ENCODE results near the gene HRNR. TPM values are rescaled to one million over a fixed set of nuclear protein-coding genes. Genes with fewer than 3 reads are reported as not detected.
"Not testable (repeated sequence)": the region's sequence is repeated elsewhere in the genome, so short reads cannot be mapped to it uniquely, and the experiment has no call there.

The HRNR gene
- not detected in 2 replicates for total RNA-seq (2014; rRNA removed; shearing (Covaris generic))

- DNase-seq (ENCODE audit: low read depth), result no peak
These were observed at the start of gene HRNR for GRCh38 chr1:152224093-152224492. HRNR (minus strand) TSS chr1:152224193; CDS start chr1:152223253, 940 bp downstream.

DNA sequence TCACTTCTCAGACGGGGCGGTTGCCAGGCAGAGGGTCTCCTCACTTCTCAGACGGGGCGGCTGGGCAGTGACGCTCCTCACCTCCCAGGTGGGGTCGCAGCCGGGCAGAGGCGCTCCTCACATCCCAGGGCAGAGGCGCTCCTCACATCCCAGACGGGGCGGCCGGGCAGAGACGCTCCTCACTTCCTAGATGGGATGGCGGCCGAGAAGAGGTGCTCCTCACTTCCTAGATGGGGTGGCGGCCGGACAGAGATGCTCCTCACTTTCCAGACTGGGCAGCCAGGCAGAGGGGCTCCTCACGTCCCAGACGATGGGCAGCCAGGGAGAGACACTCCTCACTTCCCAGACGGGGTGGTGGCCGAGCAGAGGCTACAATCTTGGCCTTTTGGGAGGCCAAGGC lies 32.4 kb upstream of the HRNR start:
- DNase-seq (ENCODE audit: low read depth), result not testable (repeated sequence)

GRCh38 chr1:152252157-152252556 lies 28.2 kb upstream of the HRNR start:
- DNase-seq (ENCODE audit: low read depth), result no peak

- DNase-seq (ENCODE audit: low read depth), result peak; percentile 22
These were observed 27.4 kb upstream of the HRNR start for GRCh38 chr1:152251391-152251790.

DNA sequence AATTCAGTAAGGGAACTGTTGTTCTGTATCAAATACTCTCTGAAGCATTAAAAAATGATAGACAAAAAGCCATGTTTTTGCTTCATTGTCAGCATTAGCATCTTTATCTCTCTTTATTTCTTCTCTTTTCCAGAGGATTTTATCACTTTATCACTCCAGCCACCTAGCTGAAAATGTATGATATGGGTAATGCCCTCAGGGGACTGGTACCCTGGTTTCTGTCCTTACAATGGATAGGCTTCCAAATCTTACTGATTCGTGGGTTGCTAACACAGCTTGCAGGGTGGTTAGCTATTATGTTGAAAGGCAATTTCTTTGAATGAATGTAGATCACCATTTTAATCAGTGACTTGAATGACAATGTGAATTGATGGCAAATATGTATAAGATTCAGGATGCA lies 23.3 kb upstream of the HRNR start:
- DNase-seq (ENCODE audit: low read depth), result no peak

- peak; percentile 71 for DNase-seq (ENCODE audit: low read depth)
These were observed 20.7 kb upstream of the HRNR start for GRCh38 chr1:152244576-152245273.

DNA sequence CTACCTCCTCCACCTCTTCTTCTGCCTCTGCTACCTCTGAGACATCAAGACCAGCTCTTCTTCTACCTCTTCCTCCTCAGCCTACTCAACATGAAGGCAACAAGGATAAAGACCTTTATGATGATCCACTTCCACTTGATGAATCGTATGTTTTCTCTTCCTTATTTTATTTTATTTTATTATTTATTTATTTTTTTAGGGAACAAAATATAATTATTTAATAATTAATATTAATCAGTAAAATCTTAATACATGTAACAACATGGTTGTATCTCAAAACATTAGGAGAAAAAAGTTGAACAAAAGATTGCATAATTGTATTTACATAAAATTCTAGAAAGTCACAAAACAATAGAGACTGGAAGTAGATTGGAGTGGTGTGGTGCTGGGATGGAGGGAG lies 13.1 kb upstream of the HRNR start:
- DNase-seq (ENCODE audit: low read depth), result no peak

- peak; percentile 44 for DNase-seq (ENCODE audit: low read depth)
These were observed 4.8 kb upstream of the HRNR start for GRCh38 chr1:152228831-152229230.

DNA sequence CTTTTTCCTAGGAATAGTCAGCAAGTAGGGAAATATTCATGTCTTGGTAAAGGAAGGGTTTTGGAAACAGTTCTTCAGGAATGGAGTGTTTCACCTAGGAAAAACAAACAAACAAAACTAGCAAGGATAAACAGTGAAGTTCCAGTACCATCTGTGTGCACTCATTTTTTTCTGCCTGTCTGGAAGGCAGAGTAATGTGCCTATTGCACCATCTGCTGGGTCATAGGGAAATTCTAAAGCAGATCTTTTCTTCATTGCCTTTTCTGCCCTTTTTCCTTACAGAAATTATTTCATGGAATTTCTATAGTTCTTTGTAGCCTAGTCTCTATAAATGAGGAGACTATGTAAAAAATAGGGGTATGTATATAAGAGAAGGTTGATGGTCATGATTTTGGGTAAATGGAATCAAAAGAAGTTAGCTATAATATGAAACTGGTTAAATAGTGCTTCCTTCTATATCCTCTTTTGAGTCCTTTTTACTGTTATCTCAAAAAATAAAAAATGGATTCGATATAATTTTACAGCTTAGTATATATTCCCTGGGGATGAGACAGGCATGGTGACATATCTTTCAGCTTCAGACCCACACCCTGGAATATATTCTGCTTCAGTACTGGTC lies 3.4 kb upstream of the HRNR start:
- DNase-seq (ENCODE audit: low read depth), result peak; percentile 12

- DNase-seq (ENCODE audit: low read depth), result no peak
These were observed 1.7 kb upstream of the HRNR start for GRCh38 chr1:152225678-152226077.

DNA sequence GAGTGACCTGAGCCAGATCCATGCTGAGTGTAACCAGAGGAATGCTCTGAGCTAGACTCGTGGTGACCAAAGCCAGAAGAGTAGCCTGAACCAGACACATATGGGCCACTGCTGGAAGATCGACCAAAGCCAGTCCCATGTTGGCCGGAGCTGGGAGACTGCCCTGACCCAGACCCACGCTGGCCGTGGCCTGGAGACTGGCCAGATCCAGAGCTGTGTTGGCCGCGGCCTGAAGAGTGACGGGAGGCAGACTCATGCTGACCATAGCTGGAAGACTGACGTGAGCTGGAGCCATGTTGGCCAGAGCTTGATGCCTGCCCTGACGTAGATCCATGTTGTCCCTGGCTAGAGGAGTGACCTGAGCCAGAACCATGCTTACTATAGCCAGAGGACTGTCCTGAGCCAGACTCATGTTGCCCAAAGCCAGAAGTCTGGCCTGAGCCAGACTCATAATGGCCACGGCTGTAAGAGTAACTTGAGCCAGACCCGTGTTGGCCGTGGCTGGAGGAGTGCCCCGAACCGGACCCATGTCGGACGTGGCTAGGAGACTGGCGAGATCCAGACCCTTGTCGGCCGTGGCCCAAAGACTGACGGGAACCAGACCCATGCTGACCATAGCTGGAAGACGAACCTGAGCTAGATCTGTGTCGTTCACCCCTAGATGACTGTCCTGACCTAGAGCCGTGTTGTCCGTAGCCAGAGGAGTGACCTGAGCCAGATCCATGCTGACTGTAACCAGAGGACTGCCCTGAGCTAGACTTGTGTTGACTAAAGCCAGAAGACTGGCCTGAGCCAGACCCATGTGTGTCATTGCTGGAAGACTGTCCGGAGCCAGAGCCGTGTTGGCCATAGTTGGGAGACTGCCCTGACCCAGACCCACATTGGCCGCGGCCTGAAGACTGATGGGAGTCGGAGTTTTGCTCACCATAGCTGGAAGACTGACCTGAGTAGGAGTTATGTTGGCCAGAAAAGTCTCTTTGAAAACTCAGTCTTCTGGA lies 3.5 kb downstream of the HRNR start:
- DNase-seq (ENCODE audit: low read depth), result no peak

DNA sequence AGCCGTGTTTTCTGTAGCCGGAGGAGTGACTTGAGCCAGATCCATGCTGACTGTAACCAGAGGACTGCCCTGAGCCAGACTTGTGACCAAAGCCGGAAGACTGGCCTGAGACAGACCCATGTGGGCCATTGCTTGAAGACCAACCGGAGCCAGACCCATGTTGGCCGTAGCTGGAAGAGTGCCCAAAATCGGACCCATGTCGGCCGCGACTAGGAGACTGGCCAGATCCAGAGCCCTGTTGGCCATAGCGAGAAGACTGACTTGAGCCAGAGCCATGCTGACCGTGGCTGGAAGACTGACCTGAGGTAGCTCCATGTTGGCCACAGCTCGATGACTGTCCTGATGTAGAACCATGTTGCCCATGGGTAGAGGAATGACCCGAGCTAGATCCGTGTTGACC lies 4.6 kb downstream of the HRNR start:
- DNase-seq (ENCODE audit: low read depth), result not testable (repeated sequence)

- DNase-seq (ENCODE audit: low read depth), result no peak
These were observed 5.1 kb downstream of the HRNR start for GRCh38 chr1:152218762-152219436.

DNA sequence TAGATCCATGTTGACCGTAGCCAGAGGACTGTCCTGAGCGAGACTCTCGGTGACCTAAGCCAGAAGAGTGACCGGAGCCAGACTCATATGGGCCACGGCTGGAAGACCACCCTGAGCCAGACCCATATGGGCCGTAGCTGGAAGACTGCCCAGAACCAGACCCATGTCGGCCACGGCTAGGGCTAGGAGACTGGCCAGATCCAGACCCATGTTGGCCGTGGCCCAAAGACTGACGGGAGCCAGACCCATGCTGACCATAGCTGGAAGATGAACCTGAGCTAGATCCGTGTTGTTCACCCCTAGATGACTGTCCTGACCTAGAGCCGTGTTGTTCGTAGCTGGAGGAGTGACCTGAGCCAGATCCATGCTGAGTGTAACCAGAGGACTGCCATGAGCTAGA lies 8.4 kb downstream of the HRNR start:
- not testable (repeated sequence) for DNase-seq (ENCODE audit: low read depth)

DNA sequence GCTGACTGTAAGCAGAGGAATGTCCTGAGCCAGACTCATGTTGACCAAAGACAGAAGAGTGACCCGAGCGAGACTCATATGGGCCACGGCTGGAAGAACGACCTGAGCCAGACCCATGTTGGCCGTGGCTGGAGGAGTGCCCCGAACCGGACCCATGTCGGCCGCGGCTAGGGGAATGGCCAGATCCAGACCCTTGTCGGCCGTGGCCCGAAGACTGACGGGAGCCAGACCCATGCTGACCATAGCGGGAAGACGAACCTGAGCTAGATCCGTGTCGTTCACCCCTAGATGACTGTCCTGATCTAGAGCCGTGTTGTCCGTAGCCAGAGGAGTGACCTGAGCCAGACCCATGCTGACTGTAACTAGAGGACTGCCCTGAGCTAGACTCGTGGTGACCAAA lies 9.1 kb downstream of the HRNR start:
- not testable (repeated sequence) for DNase-seq (ENCODE audit: low read depth)

DNA sequence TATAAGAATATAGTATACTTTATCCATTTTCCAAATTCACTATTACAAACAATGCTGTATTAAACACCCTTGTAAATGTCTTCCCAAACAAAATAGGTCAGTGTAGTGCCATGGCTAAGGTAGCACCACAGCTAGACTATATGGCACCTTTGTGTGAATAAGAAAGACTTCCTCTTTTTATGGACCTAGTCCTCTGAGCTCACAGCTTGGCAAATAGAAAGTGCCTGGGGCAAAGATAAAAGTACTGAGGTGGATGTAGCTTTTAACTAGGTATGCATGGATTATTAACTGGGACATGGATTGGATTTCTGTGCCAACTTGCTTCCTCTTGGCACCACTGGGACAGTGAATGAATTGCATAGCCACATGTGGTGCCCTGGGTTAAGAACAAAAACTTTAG lies 25.0 kb downstream of the HRNR start:
- no peak for DNase-seq (ENCODE audit: low read depth)

DNA sequence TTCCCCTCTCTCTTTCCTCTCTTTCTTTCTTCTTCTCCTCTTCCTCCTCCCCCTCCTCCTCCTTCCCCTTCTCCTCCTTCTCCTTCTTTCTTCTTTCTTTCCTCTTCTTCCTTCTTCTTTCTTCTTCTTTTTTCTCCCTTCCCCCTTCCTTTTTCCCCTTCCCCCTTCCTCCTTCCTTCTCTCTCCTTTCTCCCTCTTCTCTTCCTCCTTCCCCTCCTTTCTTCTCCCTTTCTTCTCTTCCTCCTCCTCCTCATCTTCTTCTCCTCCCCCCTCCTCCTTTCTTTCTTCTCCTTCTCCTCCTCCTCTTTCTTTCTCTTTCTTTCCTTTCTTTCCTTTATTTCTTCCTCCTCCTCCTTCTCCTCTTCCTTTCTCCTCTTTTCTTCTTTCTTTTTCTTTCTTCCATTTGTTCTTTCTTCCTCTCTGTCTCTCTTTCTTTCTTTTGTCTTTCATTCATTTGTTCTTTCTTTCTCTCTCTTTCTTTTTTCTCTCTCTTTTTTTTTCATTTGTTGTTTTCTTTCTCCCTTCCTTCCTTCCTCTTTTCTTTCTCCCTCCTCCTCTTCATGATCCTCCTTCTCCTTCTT lies 26.5 kb downstream of the HRNR start:
- no peak for DNase-seq (ENCODE audit: low read depth)

DNA sequence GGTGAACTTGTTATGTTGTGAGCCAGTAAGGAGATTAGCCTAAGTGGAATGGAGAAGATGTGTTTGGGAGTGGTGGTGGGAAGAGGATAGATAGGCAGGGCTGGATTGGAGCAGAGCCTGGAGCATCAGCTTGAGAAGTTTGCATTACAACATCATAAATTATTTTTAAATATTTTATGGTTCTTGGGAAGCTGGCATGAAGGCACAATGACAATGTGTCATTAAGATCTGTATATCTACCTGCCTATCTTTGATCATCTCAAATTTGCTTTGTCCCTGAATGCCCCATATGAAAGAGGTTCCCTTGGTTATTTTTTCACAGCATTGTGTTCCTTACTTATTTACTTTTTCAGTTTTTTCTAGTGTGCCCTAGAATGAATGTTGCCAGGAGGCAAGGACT lies 32.3 kb downstream of the HRNR start:
- DNase-seq (ENCODE audit: low read depth), result no peak

DNA sequence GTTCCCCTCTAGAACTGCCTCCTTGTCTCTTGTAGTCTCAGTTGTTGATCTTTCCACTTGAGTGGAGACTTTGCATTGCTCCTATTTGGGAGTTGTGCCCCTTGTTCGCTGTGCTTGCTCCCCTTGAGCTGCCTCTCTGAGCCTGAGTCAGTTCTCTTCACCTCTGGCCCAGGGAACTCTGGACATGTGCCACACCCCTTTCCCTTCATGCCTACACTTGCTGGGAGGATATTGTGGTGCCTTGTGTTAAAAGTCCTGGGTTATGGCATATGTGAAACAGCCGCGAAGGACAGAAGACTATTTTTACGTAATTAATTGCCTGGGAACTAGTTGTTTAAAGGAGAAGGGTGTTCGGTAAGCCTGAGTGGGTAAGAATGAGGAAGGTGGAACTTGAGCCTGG lies 32.7 kb downstream of the HRNR start:
- no peak for DNase-seq (ENCODE audit: low read depth)

- DNase-seq (ENCODE audit: low read depth), result peak; percentile 22
These were observed 33.4 kb downstream of the HRNR start for GRCh38 chr1:152190589-152190988.

DNA sequence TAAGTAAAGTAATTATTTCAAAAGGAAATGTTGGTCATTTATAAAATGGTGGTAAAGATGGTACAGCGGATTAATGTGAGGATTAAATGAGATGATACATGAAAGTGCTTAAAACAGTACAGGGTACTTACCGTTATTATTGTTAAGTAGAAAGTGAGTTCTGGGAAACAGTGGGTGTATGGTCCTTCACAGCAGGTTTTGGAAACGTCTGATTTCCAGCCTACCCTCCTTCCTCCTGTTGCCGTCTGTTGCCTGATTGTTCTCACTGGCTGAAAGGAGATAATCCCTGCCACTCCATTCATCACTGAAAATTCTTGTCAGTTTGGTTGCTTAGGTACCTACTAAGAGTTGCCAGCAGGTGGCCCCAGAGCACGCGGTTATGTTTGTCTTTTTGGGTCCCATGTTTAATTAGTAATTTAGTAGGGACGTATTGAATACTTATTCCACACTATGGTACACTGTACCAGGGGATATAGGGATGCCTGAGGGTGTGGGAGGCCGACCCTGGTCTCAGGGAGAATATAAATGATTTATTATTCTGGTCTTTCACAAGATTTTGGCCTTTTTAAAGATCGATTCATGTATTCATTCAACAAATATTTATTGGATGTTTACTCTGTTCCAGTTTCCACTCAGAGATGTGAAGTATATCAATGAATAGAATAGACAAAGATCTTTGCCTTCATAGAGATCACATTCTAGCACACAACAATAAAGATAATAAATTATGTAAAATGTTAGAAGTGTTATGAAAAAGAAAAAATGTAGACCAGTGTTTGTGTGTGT lies 34.1 kb downstream of the HRNR start:
- peak; percentile 80 for DNase-seq (ENCODE audit: low read depth)

Measured in Daoy (cell line).